D721Med (cell line): Measurements from ENCODE around the gene CELF5.
"Not testable (repeated sequence)": the region's sequence is repeated elsewhere in the genome, so short reads cannot be mapped to it uniquely, and the experiment has no call there.

Experiments
- DNase-seq: peaks from one replicate; pipeline ENCODE4 v3.0.0; 2011; ENCODE audit warnings: low spot score; ENCODE audit not compliant: insufficient read length
- FAIRE-seq: peaks from 2 replicates; lab custom pipeline; 2011; peaks lifted over from hg19 to GRCh38; lab: Jason Lieb, UNC
- CTCF ChIP-seq: IDR thresholded peaks from 2 replicates; pipeline ENCODE4 v1.5.1; 2012; ENCODE audit warnings: mild to moderate bottlenecking, control low read depth; ENCODE audit not compliant: insufficient read depth; ENCODE audit errors: missing control alignments

Gene CELF5

DNA sequence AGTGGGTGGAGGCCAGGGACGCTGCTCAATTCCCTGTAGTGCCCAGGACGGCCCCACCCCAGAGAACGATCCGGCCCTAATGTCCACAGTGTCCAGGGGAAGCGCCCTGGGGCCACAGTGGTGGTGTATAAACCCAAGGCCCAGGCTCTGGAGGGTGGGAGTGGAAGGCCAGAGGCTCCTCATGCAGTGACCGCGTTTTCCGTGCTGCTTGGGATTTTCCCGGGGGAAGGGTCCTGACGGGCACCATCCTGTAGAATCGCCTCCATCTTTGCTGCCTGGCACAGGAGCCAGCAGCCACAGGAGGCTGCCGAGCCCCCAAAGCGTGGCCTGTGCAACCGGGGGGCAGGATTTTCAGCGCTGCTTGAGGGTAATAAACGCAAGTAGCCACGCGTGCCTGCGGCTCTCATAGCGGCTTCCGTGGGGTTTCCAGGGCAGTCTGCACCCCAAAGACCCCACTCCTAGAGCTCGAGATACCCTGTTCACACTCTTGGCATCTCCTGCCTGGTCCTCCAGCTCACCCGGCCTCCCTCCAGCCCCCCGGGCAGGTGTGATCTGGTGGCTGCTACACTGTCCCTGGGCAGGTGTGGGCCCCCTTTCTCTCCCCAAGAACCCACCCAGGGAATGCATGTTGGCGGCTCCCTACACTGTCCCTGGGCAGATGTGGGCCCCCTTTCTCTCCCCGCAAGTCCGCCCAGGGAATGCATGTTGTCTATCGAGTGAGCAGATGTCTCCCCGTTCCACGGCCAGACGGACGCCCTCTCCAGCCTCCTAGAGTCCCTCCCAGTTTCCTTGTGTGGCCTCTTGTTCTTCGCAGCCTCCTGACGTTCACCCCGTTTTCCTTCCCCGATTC, 36.6 kb upstream of the CELF5 start:
- TF ChIP-seq CTCF: no peak
- no peak for FAIRE-seq
- DNase-seq: no peak

DNA sequence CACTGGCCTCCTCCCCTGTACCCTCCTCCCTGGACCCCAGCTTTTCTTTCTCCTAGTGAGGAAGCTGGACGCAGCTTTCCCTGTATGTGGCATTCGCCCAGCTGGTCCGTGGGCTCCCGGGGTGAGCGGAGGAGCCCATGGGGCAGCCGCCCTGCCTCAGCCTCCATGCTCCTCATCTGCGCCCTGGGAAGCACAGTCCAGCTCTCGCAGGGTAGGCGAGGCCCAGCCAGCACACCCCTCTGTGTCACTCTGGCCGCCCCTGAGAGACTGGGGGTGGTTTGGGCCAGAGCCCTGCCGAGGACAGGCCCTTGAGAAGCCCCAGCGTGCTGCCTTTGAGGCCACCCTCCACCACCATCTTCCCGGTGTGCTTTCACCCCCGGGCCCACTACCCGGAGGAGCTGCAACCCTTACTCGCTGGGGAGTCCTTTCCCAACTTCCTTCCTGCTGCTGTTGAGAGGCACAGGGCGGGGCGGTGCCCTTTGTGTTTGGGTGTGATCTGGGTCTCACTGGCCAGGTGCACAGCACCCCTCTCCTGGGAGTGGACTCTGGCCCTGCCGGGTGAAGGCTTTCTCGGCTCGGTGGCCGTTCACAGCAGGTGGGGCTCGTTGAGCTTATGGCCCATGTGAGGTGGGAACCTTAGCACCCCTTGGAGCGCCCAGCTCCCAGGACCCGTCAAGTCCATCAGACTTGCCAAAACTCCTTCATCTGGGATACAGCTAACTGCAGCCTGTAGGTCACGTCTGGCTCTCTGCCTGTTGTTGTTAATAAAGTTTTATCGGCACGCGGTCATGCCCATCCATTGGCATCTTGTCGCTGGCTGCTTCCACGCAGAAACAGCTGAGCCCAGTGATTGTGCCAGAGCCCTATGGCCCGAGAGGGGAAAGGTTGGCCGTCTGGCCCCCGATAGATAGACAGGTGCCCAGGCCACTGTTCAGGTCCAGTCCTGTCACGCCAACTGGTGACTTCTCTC, 35.5 kb upstream of the CELF5 start:
- no peak for TF ChIP-seq CTCF
- no peak for DNase-seq
- no peak for FAIRE-seq

- no peak for DNase-seq
- no peak for TF ChIP-seq CTCF
- no peak for FAIRE-seq
Observed at GRCh38 chr19:3189702-3190469, 34.6 kb upstream of the CELF5 start.

- DNase-seq (no peak), FAIRE-seq (no peak)
- TF ChIP-seq CTCF: no peak
Observed at GRCh38 chr19:3190470-3190770, 34.0 kb upstream of the CELF5 start.

GRCh38 chr19:3190921-3191805, 33.3 kb upstream of the CELF5 start:
- no peak for TF ChIP-seq CTCF
- FAIRE-seq (no peak), DNase-seq (no peak)

GRCh38 chr19:3191806-3192104, 32.7 kb upstream of the CELF5 start:
- FAIRE-seq, DNase-seq: not testable (repeated sequence)

- no peak for FAIRE-seq
- no peak for TF ChIP-seq CTCF
- DNase-seq: no peak
Observed at GRCh38 chr19:3192228-3192635, 32.2 kb upstream of the CELF5 start.
